ENCODE data around the gene ZNF485. TPM values are rescaled to one million over a fixed set of nuclear protein-coding genes. Genes with fewer than 3 reads are reported as not detected.

ZNF485 gene
- total and polyA plus RNA-seq, 2 donors, result 3.3 to 3.5 TPM

Other genes starting within 250 kb of the ZNF485 start
- 0.14 TPM for gene FXYD4, start 234.8 kb upstream of the ZNF485 start, total RNA-seq
- gene FXYD4, start 234.8 kb upstream of the ZNF485 start, polyA plus RNA-seq, result 0.59 TPM
- gene HNRNPF, start 197.3 kb upstream of the ZNF485 start, total RNA-seq, result 235 TPM
- 136 TPM for gene HNRNPF, start 197.3 kb upstream of the ZNF485 start, polyA plus RNA-seq
- 4.9 TPM for gene ZNF487, start 169.3 kb upstream of the ZNF485 start, total RNA-seq
- 11.6 TPM for gene ZNF487, start 169.3 kb upstream of the ZNF485 start, polyA plus RNA-seq
- gene ZNF239, start 31.8 kb upstream of the ZNF485 start, total RNA-seq, result 5.8 TPM
- 3.2 TPM for gene ZNF239, start 31.8 kb upstream of the ZNF485 start, polyA plus RNA-seq
- gene ZNF32, start 42.4 kb downstream of the ZNF485 start, total RNA-seq, result 52.8 TPM
- gene ZNF32, start 42.4 kb downstream of the ZNF485 start, polyA plus RNA-seq, result 88.7 TPM